BLaER1 (cell line): ENCODE results near the gene CHCHD5.
"Not testable (repeated sequence)": the region's sequence is repeated elsewhere in the genome, so short reads cannot be mapped to it uniquely, and the experiment has no call there.

ENCODE experiments used
- H3K27ac ChIP-seq: shearing (Covaris generic); formaldehyde crosslinking; 2 replicates; pipeline ENCODE4 v1.8.1; 2022
- H3K27me3 ChIP-seq: shearing (Covaris generic); formaldehyde crosslinking; 2 replicates; pipeline ENCODE4 v1.8.1; 2022
- H3K36me3 ChIP-seq: shearing (Covaris generic); formaldehyde crosslinking; 2 replicates; pipeline ENCODE4 v1.8.1; 2022
- H3K4me1 ChIP-seq: shearing (Covaris generic); formaldehyde crosslinking; 2 replicates; pipeline ENCODE4 v1.8.1; 2022
- H3K4me2 ChIP-seq: shearing (Covaris generic); formaldehyde crosslinking; 2 replicates; pipeline ENCODE4 v1.8.1; 2022
- H3K4me3 ChIP-seq: shearing (Covaris generic); formaldehyde crosslinking; 2 replicates; pipeline ENCODE4 v1.8.1; 2022
- H3K9ac ChIP-seq: shearing (Covaris generic); formaldehyde crosslinking; 2 replicates; pipeline ENCODE4 v1.8.1; 2022
- H3K9me3 ChIP-seq: shearing (Covaris generic); formaldehyde crosslinking; 2 replicates; pipeline ENCODE4 v1.8.1; 2022
- H4K20me1 ChIP-seq: shearing (Covaris generic); formaldehyde crosslinking; 2 replicates; pipeline ENCODE4 v1.8.1; 2022
- Cebpa-rat ChIP-seq: shearing (Covaris generic); IDR thresholded peaks from 2 replicates; pipeline ENCODE4 v1.8.1; 2022

Gene CHCHD5

GRCh38 chr2:112547333-112547732, 37.1 kb upstream of the CHCHD5 start:
- no peak for TF ChIP-seq Cebpa-rat

DNA sequence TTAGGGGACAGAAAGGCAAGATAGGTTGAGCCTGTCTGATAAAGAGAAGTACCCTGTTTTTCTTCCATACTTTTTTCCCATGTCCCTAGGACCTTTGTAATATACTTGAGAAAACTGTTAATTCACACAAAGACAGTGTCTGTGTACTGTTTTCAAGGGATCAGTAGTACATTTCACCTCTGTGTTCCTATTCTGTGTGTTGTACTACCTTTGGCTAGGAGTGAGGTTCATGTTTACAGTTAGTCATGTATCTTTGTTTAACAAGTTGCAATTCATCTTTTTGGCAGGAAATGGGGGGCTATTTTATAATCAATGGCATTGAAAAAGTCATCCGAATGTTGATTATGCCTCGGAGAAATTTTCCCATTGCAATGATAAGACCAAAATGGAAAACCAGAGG, 35.4 kb upstream of the CHCHD5 start:
- Histone ChIP-seq H3K27ac (no peak overlapping the region), H4K20me1 (peaks cover 92% of the 10 kb centered on the region), H3K9ac (no peak overlapping the region), H3K36me3 (peaks cover 86% of the 10 kb centered on the region), H3K27me3 (no peaks in the 10 kb centered on the region), H3K4me2 (no peak overlapping the region), H3K4me3 (no peak overlapping the region), H3K9me3 (no peaks in the 10 kb centered on the region), H3K4me1 (peaks cover 10% of the 10 kb centered on the region)
- TF ChIP-seq Cebpa-rat: no peak

More at GRCh38 chr2:112547333-112547732, 37.1 kb upstream of the CHCHD5 start:
- Histone ChIP-seq H3K27ac (no peak overlapping the region), H3K4me3 (no peak overlapping the region), H3K27me3 (no peaks in the 10 kb centered on the region), H3K36me3 (peaks cover 70% of the 10 kb centered on the region), H3K9ac (no peak overlapping the region), H3K4me2 (no peak overlapping the region), H3K4me1 (peaks cover 18% of the 10 kb centered on the region), H3K9me3 (no peaks in the 10 kb centered on the region), H4K20me1 (peaks cover 91% of the 10 kb centered on the region)

DNA sequence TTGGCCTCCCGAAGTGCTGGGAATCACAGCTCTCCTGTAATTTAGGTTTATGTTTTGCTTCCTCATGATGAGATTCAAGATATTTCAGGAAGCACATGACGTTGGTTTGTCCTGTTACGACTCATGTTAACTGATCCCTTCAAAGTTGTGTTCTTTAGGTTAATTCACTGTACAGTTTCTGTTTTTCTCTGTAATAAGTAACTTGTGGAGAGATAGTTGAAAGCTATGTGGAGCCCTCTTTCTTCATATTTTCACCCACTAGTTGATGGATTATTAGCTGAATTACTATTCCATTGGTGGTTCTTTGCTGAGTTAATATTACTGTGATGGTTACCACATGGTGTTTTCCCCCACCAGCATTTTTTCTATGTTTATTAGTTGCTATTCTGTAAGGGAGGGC, 18.3 kb upstream of the CHCHD5 start:
- Histone ChIP-seq H3K4me3 (no peak overlapping the region), H4K20me1 (peaks cover 37% of the 10 kb centered on the region), H3K9ac (no peak overlapping the region), H3K27me3 (no peaks in the 10 kb centered on the region), H3K4me1 (no peaks in the 10 kb centered on the region), H3K9me3 (no peaks in the 10 kb centered on the region), H3K4me2 (no peak overlapping the region), H3K27ac (no peak overlapping the region), H3K36me3 (peaks cover 100% of the 10 kb centered on the region)
- no peak for TF ChIP-seq Cebpa-rat

DNA sequence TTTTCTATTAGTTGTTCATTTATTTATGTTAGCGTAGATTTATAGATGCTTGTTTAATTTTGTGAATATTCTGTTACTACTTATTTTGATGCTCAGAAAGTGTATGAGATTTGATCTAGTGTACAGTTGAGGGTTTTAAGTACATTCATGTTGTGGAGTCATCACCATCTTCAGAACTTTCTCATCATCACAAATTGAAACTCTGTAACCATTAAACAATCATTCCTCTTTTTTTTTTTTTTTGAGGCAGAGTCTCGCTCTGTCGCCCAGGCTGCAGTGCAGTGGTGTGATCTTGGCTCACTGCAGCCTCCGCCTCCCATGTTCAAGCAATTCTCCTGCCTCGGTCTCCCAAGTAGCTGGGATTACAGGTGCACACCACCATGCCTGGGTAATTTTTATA, 17.9 kb upstream of the CHCHD5 start:
- not testable (repeated sequence) for H3K27me3 ChIP-seq, H3K9me3 ChIP-seq, H3K9ac ChIP-seq, H3K4me1 ChIP-seq, H3K4me2 ChIP-seq, H3K4me3 ChIP-seq, H3K27ac ChIP-seq
- H4K20me1 ChIP-seq: peaks cover 32% of the 10 kb centered on the region
- H3K36me3 ChIP-seq: peaks cover 100% of the 10 kb centered on the region

GRCh38 chr2:112572005-112572404, 12.4 kb upstream of the CHCHD5 start:
- Histone ChIP-seq H3K4me1 (no peaks in the 10 kb centered on the region), H3K36me3 (peaks cover 100% of the 10 kb centered on the region), H3K4me3 (no peak overlapping the region), H4K20me1 (peaks cover 15% of the 10 kb centered on the region), H3K9me3 (no peaks in the 10 kb centered on the region), H3K27me3 (no peaks in the 10 kb centered on the region), H3K4me2 (no peak overlapping the region), H3K27ac (no peak overlapping the region), H3K9ac (no peak overlapping the region)
- TF ChIP-seq Cebpa-rat: no peak

DNA sequence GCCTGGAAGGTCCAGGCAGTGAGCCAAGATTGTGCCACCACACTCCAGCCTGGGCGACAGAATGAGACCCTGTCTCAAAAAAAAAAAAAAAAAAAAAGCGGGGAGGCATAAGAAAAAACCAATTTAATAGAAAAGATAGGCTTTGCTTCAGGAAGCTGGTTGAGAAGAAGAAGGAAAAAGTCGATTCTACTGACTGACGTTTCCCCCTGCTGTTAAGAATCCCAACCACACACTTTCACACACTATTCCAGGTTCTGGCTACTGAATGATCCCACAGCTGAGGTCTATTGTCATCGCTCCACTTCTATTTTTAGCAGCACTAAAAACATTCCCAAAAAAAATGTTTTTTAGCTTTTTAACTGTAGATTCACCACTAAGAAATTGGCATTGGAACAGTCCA, 6.7 kb upstream of the CHCHD5 start:
- Histone ChIP-seq H3K4me3 (no peak overlapping the region), H3K4me1 (peaks cover 5% of the 10 kb centered on the region), H4K20me1 (peaks cover 33% of the 10 kb centered on the region), H3K27me3 (no peaks in the 10 kb centered on the region), H3K27ac (no peak overlapping the region), H3K36me3 (peaks cover 52% of the 10 kb centered on the region), H3K4me2 (no peak overlapping the region), H3K9me3 (no peaks in the 10 kb centered on the region), H3K9ac (no peak overlapping the region)
- TF ChIP-seq Cebpa-rat: no peak

- Histone ChIP-seq H3K4me3 (no peak overlapping the region), H4K20me1 (peaks cover 33% of the 10 kb centered on the region), H3K27me3 (no peaks in the 10 kb centered on the region), H3K9ac (no peak overlapping the region), H3K9me3 (peaks cover 8% of the 10 kb centered on the region), H3K36me3 (peaks cover 37% of the 10 kb centered on the region), H3K4me1 (peaks cover 12% of the 10 kb centered on the region), H3K4me2 (no peak overlapping the region), H3K27ac (no peak overlapping the region)
- no peak for TF ChIP-seq Cebpa-rat
These were observed 5.2 kb upstream of the CHCHD5 start for GRCh38 chr2:112579241-112579640.

- Histone ChIP-seq H3K4me3 (no peak overlapping the region), H3K36me3 (peaks cover 29% of the 10 kb centered on the region), H3K9me3 (peaks cover 14% of the 10 kb centered on the region), H3K4me2 (no peak overlapping the region), H4K20me1 (peaks cover 29% of the 10 kb centered on the region), H3K27ac (no peak overlapping the region), H3K9ac (no peak overlapping the region), H3K4me1 (peaks cover 21% of the 10 kb centered on the region), H3K27me3 (no peaks in the 10 kb centered on the region)
- TF ChIP-seq Cebpa-rat: no peak
These were observed 4.3 kb upstream of the CHCHD5 start for GRCh38 chr2:112580084-112580483.

DNA sequence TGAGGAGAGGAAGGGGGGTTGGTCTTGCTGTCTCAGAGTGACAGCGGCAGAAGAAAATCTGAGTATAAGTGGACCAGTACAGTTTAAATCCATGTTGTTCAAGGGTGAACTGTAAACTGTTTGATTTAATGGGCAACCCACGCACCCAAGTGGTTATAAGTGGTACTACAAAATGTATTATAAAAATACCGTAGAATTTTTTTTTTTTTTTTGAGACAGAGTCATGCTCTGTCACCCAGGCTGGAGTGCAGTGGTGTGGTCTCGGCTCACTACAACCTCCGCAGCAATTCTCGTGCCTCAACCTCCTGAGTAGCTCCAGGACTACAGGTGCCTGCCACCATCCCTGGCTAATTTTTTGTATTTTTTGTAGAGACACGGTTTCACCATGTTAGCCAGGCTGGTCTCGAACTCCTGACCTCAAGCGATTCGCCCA, 2.1 kb upstream of the CHCHD5 start:
- Histone ChIP-seq H3K27me3 (no peaks in the 10 kb centered on the region), H3K9ac (no peak overlapping the region), H3K4me3 (no peak overlapping the region), H4K20me1 (peaks cover 15% of the 10 kb centered on the region; the same call in 1 of the 2 replicates), H3K4me1 (peaks cover 26% of the 10 kb centered on the region), H3K27ac (no peak overlapping the region), H3K4me2 (no peak overlapping the region; the same call in 1 of the 2 replicates), H3K9me3 (peaks cover 16% of the 10 kb centered on the region), H3K36me3 (peaks cover 6% of the 10 kb centered on the region)
- TF ChIP-seq Cebpa-rat: no peak

GRCh38 chr2:112583497-112584133, 794 bp upstream of the CHCHD5 start:
- H3K9me3 ChIP-seq: peaks cover 16% of the 10 kb centered on the region
- peak overlapping the region; percentile 74 for H3K27ac ChIP-seq
- peak overlapping the region; percentile 83 for H3K4me2 ChIP-seq
- no peak overlapping the region for H3K9ac ChIP-seq
- no peak for TF ChIP-seq Cebpa-rat
- H3K36me3 ChIP-seq: peaks cover 5% of the 10 kb centered on the region; the same call in 1 of the 2 replicates
- H3K4me3 ChIP-seq: peak overlapping the region; percentile 72
- no peaks in the 10 kb centered on the region for H3K27me3 ChIP-seq
- H3K4me1 ChIP-seq: peaks cover 26% of the 10 kb centered on the region
- H4K20me1 ChIP-seq: 0 out of 2 replicates have a peak, but pooled peaks cover 8% of the 10 kb centered on the region
